GM13977 (cell line): ENCODE measurements around the gene MLPH.

ENCODE experiments used
- DNase-seq: peaks from one replicate; pipeline ENCODE4 v3.0.0; 2012; ENCODE audit warnings: low spot score
- in situ Hi-C: fragments of 300-500 bp; cut with MboI; formaldehyde crosslinking; loops from one replicate; pipeline ENCODE4 v1.12.0; 2022; ENCODE audit warnings: low sequenced_read_pairs, low pct_unique_long_range_greater_than_20kb, mixed read lengths, inconsistent platforms; ENCODE audit not compliant: unreplicated experiment
- TF ChIP-seq, protein P1 (sequence below): IDR thresholded peaks from 2 replicates; pipeline ENCODE4 v1.5.1; 2012; ENCODE audit warnings: mild to moderate bottlenecking, control low read depth; ENCODE audit not compliant: insufficient read depth; ENCODE audit errors: extremely low read depth, missing control alignments

Gene MLPH

DNA sequence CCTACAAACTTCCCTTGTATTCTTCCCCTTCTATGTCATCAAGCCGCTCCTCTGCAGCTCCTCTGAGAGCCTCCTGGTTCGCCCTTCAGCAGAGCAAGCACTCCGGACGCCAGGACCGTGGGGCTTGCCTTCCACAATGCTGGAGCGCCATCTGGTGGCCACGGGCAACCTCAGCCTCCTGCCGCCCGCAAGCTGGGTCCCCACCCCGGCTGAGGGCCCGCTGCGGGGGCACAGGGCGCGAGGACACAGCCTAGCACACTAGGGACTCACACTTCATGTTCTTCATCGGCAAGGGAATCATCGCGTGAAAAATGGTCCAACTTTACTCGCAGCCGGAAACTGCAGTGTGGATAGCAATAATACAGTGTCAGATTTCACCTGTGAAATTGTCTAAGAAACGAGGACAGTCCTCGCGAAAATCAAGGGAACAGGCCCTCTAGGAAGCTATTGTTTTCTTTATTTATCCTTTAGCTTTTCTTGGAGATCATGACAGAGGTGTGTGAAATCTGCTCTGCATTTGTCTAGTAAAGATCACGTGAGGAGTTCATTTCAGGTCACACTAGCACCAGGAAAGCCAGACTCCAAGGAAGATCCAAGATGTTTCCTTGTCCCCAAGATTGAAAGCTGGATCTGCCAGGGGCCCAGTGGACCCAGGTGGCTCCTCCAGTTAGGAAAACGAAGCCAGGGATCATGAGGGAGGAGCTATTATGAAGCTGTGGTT, 85.1 kb downstream of the MLPH start:
- peak; percentile 96 for DNase-seq
- in situ Hi-C loops, result loop anchor here (10.0 kb wide), 1 partner anchor 67 kb away; no protein-coding TSS in a partner anchor
- TF ChIP-seq, protein P1, sequence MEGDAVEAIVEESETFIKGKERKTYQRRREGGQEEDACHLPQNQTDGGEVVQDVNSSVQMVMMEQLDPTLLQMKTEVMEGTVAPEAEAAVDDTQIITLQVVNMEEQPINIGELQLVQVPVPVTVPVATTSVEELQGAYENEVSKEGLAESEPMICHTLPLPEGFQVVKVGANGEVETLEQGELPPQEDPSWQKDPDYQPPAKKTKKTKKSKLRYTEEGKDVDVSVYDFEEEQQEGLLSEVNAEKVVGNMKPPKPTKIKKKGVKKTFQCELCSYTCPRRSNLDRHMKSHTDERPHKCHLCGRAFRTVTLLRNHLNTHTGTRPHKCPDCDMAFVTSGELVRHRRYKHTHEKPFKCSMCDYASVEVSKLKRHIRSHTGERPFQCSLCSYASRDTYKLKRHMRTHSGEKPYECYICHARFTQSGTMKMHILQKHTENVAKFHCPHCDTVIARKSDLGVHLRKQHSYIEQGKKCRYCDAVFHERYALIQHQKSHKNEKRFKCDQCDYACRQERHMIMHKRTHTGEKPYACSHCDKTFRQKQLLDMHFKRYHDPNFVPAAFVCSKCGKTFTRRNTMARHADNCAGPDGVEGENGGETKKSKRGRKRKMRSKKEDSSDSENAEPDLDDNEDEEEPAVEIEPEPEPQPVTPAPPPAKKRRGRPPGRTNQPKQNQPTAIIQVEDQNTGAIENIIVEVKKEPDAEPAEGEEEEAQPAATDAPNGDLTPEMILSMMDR, result peak; percentile 96

DNA sequence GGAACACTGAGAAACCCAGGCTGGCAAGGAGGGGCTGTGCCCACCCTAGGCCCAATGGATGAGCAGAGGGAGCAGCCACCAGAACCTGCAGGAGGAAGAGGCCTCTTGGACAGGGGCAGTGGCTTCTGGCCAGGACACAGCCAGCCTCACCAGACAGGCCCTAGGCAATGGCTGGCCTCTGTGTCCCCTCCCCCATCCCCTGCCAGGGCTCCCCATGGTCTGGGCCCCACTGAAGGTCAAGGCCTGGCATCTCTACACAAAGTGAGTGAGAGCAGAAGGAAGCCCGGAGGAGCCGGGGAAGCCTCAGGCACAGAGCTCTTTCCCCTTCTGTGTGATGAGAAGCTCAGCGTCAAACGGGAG, 85.7 kb downstream of the MLPH start:
- TF ChIP-seq, protein P1, result no peak
- in situ Hi-C loops, result loop anchor here (10.0 kb wide), 1 partner anchor 68 kb away; no protein-coding TSS in a partner anchor
- DNase-seq, result no peak

DNA sequence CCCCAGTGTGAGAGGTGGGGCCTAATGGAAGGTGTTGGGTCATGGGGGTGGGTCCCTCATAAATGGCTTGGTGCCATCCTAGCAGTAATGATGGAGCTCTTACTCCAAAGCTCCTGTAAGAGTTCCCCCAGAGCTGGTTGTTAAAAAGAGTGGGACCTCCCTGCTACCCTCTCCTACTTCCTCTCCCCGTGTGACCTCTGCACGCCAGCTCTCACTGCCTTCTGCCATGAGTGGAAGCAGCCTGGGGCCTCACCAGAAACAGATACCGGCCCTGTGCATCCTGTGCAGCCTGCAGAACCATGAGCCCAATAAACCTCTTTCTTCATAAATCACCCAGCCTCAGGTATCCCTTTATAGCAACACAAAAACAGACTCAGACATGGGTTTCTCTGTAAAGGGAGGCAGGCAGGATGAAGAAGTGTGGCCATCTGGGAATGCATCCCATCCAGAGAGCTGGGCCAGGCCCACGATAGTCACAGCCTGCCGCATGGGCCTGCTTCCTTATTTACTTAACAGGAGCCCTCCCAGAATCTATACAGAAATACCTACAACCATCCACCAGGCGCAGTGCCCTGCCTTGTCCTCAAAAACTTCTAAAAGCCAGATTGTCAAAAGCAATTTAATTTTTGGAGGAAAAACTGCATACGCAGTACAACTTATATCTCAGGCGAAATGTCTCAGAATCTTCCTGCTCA, 86.8 kb downstream of the MLPH start:
- in situ Hi-C loops, result loop anchor here (10.0 kb wide), 1 partner anchor 69 kb away; no protein-coding TSS in a partner anchor
- TF ChIP-seq, protein P1, result no peak
- DNase-seq, result no peak

DNA sequence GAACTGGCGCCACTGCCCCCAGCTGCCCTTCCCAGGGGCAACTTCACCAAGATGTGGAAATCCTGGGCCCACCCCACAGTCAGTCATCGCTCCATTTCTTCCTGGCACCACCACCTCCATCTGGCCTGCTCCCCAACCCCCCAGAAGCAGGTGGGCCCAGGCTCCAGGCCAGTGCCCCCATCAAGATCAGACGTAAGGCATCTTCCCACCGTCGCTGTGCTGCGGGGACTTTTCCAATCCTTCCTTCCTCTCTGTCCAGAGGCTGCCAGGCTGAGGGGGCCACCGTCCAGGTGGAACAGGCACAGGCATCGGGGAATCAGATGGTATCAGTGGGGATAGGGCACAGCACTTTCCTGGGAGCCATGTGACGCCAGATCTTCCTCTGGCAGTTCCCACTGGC, 87.4 kb downstream of the MLPH start:
- TF ChIP-seq, protein P1, result no peak
- no peak for DNase-seq
- in situ Hi-C loops, result loop anchor here (10.0 kb wide), 1 partner anchor 70 kb away; no protein-coding TSS in a partner anchor

DNA sequence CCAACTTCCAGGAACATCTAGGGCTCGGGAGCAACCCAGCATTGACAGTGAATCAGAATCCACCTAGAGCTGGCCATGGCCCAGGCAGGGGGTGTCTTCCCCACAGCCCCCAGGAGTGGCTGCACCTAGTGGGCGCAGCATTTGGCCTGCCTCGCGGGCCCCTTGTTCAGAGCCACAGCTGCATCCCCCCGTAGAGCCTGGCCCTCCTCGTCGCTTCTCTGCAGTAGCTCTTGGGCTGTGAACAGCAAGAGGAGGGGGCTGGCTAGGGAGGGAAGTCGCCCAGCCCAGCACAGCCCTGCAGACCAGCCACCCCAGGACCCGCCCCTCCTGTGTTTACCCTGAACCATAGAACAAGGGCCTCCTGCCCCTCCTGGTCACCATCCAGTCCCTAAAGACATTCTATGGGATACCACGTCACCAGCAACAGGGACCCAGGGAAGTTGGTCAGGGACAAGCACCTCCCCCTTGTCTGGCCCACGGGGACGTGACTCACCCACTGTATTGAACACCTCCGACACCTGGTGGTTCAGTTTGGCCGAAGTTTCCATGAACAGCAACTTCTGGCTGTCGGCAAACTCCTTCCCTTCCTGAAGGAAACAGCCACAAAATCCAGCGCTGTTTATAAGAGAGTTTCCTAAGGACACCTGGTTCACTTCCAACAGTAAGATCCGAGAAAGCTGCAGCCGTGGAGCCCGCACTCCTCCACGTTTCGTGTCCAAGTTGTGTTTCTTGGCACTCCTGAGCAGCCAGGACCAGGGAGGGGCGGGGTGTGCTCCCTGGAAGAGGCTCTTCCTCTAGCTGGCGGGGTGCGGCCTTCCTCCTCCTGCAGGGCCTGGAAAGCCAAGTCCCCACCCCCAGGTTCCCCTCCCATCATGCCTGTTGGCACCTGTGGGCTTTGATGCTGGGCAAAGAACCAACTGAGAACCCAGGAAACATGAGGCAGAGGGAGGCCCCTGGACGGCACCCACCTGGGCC, 88.1 kb downstream of the MLPH start:
- TF ChIP-seq, protein P1, result no peak
- in situ Hi-C loops, result loop anchor here (10.0 kb wide), 1 partner anchor 70 kb away; no protein-coding TSS in a partner anchor
- no peak for DNase-seq
